ENCODE data around the gene IL10.

Gene IL10

GRCh38 chr1:206778031-206778430 is 5.7 kb upstream of the IL10 start:
- H3K4me3 ChIP-seq (ENCODE audit: low read length) = no peak overlapping the region
- no peak for DNase-seq (ENCODE audit: low read depth)
- TF ChIP-seq CTCF (IDR thresholded peaks at IDR 0.05; ENCODE audit: insufficient read depth, low read depth, low read length, missing control alignments) = no peak

GRCh38 chr1:206776229-206776628 is 3.9 kb upstream of the IL10 start:
- H3K4me3 ChIP-seq (ENCODE audit: low read length) = no peak overlapping the region
- no peak for TF ChIP-seq CTCF (IDR thresholded peaks at IDR 0.05; ENCODE audit: insufficient read depth, low read depth, low read length, missing control alignments)
- peak; percentile 63 for DNase-seq (ENCODE audit: low read depth)

GRCh38 chr1:206774093-206774492 is 1.8 kb upstream of the IL10 start:
- TF ChIP-seq CTCF (IDR thresholded peaks at IDR 0.05; ENCODE audit: insufficient read depth, low read depth, low read length, missing control alignments) = no peak
- H3K4me3 ChIP-seq (ENCODE audit: low read length) = no peak overlapping the region
- DNase-seq (ENCODE audit: low read depth) = no peak

- H3K4me3 ChIP-seq (ENCODE audit: low read length) = no peak overlapping the region
- TF ChIP-seq CTCF (IDR thresholded peaks at IDR 0.05; ENCODE audit: insufficient read depth, low read depth, low read length, missing control alignments) = no peak
- DNase-seq (ENCODE audit: low read depth) = no peak
Measured at GRCh38 chr1:206771338-206771692, 979 bp downstream of the IL10 start.

- TF ChIP-seq CTCF (IDR thresholded peaks at IDR 0.05; ENCODE audit: insufficient read depth, low read depth, low read length, missing control alignments) = no peak
- peak; percentile 71 for DNase-seq (ENCODE audit: low read depth)
- H3K4me3 ChIP-seq (ENCODE audit: low read length) = no peak within 1 kb of the TSS
Measured at GRCh38 chr1:206770531-206771337, 1.6 kb downstream of the IL10 start, which contains the start of gene IL19. IL19 (plus strand) TSS chr1:206770773; CDS start chr1:206836663, 65,890 bp downstream.

- TF ChIP-seq CTCF (IDR thresholded peaks at IDR 0.05; ENCODE audit: insufficient read depth, low read depth, low read length, missing control alignments) = no peak
- H3K4me3 ChIP-seq (ENCODE audit: low read length) = no peak overlapping the region
- DNase-seq (ENCODE audit: low read depth) = no peak
Measured at GRCh38 chr1:206769304-206769731, 3.0 kb downstream of the IL10 start.

Data from epithelial cell of esophagus (primary cell).